Panc1 (cell line): ENCODE data around the gene ART5.

Experiments used
- TF ChIP-seq, protein P1 (sequence below): fragments of 450-650 bp; IDR thresholded peaks from 2 replicates; pipeline ENCODE4 v1.5.1; 2017; ENCODE audit warnings: mild to moderate bottlenecking
- TF ChIP-seq, protein P2 (sequence below), 2 experiments: IDR thresholded peaks; 2 replicates each; pipeline ENCODE4 v1.6.1; 2011 to 2012; ENCODE audit warnings: low read depth in 2 of 2, control low read depth in 1 of 2, low read length in 1 of 2, mild to moderate bottlenecking in 1 of 2, moderate library complexity in 1 of 2; ENCODE audit not compliant: insufficient read depth in 1 of 2

DNA sequence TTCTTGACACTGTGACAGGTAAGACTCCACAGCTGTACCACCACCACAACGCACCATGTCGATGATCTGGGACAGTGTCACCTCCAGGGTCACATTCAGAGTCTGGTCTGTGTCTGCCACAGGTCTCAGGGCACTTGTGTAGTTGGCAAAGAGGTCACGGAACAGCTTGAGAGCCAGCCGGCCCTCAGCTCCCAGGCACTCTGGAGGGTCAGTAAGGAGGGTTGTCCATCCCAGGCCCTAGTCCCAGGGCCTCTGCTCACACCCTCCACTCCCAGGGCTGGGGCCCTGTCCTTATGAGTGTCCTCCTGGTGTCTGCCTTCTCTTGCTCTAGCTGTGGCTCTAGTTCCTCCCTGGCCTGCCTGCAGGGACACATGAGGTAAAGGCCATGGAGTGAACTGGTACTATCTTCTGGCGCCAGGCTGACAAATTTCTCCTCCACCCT is 28.0 kb upstream of the ART5 start:
- TF ChIP-seq, protein P1, sequence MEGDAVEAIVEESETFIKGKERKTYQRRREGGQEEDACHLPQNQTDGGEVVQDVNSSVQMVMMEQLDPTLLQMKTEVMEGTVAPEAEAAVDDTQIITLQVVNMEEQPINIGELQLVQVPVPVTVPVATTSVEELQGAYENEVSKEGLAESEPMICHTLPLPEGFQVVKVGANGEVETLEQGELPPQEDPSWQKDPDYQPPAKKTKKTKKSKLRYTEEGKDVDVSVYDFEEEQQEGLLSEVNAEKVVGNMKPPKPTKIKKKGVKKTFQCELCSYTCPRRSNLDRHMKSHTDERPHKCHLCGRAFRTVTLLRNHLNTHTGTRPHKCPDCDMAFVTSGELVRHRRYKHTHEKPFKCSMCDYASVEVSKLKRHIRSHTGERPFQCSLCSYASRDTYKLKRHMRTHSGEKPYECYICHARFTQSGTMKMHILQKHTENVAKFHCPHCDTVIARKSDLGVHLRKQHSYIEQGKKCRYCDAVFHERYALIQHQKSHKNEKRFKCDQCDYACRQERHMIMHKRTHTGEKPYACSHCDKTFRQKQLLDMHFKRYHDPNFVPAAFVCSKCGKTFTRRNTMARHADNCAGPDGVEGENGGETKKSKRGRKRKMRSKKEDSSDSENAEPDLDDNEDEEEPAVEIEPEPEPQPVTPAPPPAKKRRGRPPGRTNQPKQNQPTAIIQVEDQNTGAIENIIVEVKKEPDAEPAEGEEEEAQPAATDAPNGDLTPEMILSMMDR = no peak
- TF ChIP-seq, protein P2, sequence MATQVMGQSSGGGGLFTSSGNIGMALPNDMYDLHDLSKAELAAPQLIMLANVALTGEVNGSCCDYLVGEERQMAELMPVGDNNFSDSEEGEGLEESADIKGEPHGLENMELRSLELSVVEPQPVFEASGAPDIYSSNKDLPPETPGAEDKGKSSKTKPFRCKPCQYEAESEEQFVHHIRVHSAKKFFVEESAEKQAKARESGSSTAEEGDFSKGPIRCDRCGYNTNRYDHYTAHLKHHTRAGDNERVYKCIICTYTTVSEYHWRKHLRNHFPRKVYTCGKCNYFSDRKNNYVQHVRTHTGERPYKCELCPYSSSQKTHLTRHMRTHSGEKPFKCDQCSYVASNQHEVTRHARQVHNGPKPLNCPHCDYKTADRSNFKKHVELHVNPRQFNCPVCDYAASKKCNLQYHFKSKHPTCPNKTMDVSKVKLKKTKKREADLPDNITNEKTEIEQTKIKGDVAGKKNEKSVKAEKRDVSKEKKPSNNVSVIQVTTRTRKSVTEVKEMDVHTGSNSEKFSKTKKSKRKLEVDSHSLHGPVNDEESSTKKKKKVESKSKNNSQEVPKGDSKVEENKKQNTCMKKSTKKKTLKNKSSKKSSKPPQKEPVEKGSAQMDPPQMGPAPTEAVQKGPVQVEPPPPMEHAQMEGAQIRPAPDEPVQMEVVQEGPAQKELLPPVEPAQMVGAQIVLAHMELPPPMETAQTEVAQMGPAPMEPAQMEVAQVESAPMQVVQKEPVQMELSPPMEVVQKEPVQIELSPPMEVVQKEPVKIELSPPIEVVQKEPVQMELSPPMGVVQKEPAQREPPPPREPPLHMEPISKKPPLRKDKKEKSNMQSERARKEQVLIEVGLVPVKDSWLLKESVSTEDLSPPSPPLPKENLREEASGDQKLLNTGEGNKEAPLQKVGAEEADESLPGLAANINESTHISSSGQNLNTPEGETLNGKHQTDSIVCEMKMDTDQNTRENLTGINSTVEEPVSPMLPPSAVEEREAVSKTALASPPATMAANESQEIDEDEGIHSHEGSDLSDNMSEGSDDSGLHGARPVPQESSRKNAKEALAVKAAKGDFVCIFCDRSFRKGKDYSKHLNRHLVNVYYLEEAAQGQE (IDR thresholded peaks at IDR 0.05; ENCODE audit: insufficient read depth in 1 of 2, low read depth in 2 of 2, low read length in 1 of 2) = no peak
